ENCODE measurements around the gene CCDC134. TPM values are rescaled to one million over a fixed set of nuclear protein-coding genes. Genes with fewer than 3 reads are reported as not detected.
A peak's percentile ranks its signal among the peaks of the same experiment; 100 is the strongest.

CCDC134 gene
- total RNA-seq, 6 experiments from 2014 or later: 2.6 to 5.2 (median 3.4) TPM

GRCh38 chr22:41838842-41839618, 38.6 kb downstream of the CCDC134 start:
- 83% methylated on average over 1 of the region's 1 CpG for WGBS (ENCODE audit: insufficient coverage, low coverage, low lambda C conversion rate, missing lambda C conversion rate)
- H3K4me3 ChIP-seq: no peak overlapping the region
- no peaks in the 10 kb centered on the region for H3K9me3 ChIP-seq
- ATAC-seq (no peak), DNase-seq (no peak)
- H3K36me3 ChIP-seq: peaks cover 0 to 12% (median 0%) of the 10 kb centered on the region in 4 donors
- H3K27ac ChIP-seq: no peak overlapping the region
- no peak for TF ChIP-seq POLR2A (IDR thresholded peaks at IDR 0.05)
- no peak for TF ChIP-seq CTCF (IDR thresholded peaks at IDR 0.05)
- H3K4me1 ChIP-seq: peaks cover 0 to 57% (median 20%) of the 10 kb centered on the region in 4 donors
- no peaks in the 10 kb centered on the region for H3K27me3 ChIP-seq
- intact Hi-C loops (cut with DNase I): no loop called here

GRCh38 chr22:41840216-41840615, 39.7 kb downstream of the CCDC134 start:
- 95% methylated on average over 5 of the region's 5 CpGs for WGBS (ENCODE audit: insufficient coverage, low coverage, low lambda C conversion rate, missing lambda C conversion rate)
- ATAC-seq (no peak), DNase-seq (no peak)
- Histone ChIP-seq H3K36me3 (peaks cover 0 to 12% (median 0%) of the 10 kb centered on the region in 4 donors), H3K27me3 (no peaks in the 10 kb centered on the region), H3K9me3 (no peaks in the 10 kb centered on the region), H3K27ac (no peak overlapping the region), H3K4me3 (no peak overlapping the region), H3K4me1 (peaks cover 0 to 60% (median 22%) of the 10 kb centered on the region in 4 donors)
- intact Hi-C loops (cut with DNase I): no loop called here
- TF ChIP-seq CTCF (IDR thresholded peaks at IDR 0.05): no peak
- no peak for TF ChIP-seq POLR2A (IDR thresholded peaks at IDR 0.05)

DNA sequence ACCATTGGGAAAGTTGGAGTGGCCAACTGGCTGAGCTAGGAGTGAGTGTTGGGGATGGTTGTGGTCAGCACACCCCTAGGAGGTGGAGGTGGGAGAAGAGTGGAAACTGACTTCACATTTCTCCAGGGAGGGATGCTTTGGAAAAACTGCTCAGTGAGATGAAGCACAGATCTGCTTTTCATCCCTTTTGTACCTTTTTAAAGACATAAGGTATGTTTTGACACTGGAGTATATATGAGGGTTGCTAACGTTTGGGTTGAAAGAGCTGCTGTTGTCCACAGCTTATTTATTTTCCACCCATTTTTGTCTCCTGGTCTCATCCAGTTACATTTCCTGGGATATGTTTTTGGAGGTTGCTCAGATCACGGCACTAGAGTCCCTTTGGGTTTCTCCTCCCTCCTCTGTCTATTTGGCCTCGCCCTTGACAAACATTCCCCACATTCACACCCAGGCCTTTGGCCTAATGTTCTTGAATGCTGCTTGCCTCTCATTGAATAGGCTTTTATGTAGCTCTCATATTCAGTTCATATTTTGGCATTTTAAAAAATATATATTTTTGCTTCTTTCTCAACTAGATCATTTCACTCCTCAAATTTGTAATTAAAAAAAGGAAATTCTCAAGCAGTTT, 40.7 kb downstream of the CCDC134 start:
- Histone ChIP-seq H3K4me1 (peaks cover 0 to 60% (median 26%) of the 10 kb centered on the region in 4 donors), H3K9me3 (no peaks in the 10 kb centered on the region), H3K27ac (no peak overlapping the region), H3K4me3 (no peak overlapping the region), H3K36me3 (peaks cover 0 to 8% (median 0%) of the 10 kb centered on the region in 4 donors), H3K27me3 (no peaks in the 10 kb centered on the region)
- ATAC-seq (peak; percentile 35 to 47 (median 45)), DNase-seq (no peak)
- no peak for TF ChIP-seq POLR2A (IDR thresholded peaks at IDR 0.05)
- TF ChIP-seq CTCF (IDR thresholded peaks at IDR 0.05): no peak
- intact Hi-C loops (cut with DNase I): no loop called here
- WGBS (ENCODE audit: insufficient coverage, low coverage, low lambda C conversion rate, missing lambda C conversion rate): 45% methylated on average over 3 of the region's 3 CpGs

GRCh38 chr22:41842996-41843970, 42.8 kb downstream of the CCDC134 start:
- DNase-seq: no peak
- Histone ChIP-seq H3K36me3 (no peaks in the 10 kb centered on the region), H3K27ac (no peak overlapping the region), H3K4me3 (no peak overlapping the region), H3K9me3 (no peaks in the 10 kb centered on the region), H3K27me3 (no peaks in the 10 kb centered on the region), H3K4me1 (peaks cover 0 to 61% (median 28%) of the 10 kb centered on the region in 4 donors)
- TF ChIP-seq CTCF (IDR thresholded peaks at IDR 0.05) (no peak), POLR2A (IDR thresholded peaks at IDR 0.05) (no peak)
- 39% methylated on average over 8 of the region's 8 CpGs for WGBS (ENCODE audit: insufficient coverage, low coverage, low lambda C conversion rate, missing lambda C conversion rate)
- ATAC-seq: peak in 3 of 4 donors; percentile 38 to 63 (median 52)
- intact Hi-C loops (cut with DNase I): no loop called here
